ENCODE data around the gene DDX23.

DNA sequence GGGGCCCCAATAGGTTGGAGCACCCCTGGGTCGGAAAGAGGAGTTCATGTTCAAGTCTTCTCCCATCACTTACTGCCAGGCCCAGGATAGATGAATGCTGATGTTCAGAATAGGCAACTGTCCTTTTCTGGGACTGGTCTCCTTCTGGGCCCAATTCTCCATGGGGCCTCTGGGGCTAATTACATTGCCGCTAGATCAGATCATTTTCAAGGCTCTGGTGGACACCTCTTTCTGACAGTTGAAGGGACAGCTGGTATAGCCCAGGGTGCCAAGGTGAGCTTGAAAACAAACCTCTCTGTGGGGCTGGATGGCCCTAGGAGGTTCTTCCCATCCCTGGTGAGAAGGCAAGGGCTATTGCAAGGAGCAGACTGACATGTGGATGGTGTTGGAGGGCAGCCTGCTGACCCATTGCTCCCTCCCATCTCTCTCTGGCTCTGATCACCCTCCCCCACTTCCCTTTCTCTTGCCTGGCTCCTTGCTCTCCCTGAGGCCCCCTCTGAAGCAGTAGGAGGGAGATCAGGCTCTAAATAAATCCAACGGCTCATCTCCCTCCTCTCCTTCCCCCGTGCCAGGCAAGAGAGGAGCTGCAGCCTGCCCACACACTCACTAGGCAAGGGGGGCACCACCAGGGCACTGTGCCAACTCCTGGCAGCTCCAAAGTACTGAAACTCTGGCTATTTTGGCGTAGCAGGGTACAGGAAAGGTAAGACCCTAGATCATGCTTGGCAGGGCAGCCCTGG is 31.8 kb downstream of the DDX23 start:
- TF ChIP-seq, protein P1, sequence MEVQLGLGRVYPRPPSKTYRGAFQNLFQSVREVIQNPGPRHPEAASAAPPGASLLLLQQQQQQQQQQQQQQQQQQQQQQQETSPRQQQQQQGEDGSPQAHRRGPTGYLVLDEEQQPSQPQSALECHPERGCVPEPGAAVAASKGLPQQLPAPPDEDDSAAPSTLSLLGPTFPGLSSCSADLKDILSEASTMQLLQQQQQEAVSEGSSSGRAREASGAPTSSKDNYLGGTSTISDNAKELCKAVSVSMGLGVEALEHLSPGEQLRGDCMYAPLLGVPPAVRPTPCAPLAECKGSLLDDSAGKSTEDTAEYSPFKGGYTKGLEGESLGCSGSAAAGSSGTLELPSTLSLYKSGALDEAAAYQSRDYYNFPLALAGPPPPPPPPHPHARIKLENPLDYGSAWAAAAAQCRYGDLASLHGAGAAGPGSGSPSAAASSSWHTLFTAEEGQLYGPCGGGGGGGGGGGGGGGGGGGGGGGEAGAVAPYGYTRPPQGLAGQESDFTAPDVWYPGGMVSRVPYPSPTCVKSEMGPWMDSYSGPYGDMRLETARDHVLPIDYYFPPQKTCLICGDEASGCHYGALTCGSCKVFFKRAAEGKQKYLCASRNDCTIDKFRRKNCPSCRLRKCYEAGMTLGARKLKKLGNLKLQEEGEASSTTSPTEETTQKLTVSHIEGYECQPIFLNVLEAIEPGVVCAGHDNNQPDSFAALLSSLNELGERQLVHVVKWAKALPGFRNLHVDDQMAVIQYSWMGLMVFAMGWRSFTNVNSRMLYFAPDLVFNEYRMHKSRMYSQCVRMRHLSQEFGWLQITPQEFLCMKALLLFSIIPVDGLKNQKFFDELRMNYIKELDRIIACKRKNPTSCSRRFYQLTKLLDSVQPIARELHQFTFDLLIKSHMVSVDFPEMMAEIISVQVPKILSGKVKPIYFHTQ (CRISPR knock-in tag; IDR thresholded peaks at IDR 0.05): no peak
- no peak for TF ChIP-seq JUN (CRISPR knock-in tag; IDR thresholded peaks at IDR 0.05)
- TF ChIP-seq, protein P2, sequence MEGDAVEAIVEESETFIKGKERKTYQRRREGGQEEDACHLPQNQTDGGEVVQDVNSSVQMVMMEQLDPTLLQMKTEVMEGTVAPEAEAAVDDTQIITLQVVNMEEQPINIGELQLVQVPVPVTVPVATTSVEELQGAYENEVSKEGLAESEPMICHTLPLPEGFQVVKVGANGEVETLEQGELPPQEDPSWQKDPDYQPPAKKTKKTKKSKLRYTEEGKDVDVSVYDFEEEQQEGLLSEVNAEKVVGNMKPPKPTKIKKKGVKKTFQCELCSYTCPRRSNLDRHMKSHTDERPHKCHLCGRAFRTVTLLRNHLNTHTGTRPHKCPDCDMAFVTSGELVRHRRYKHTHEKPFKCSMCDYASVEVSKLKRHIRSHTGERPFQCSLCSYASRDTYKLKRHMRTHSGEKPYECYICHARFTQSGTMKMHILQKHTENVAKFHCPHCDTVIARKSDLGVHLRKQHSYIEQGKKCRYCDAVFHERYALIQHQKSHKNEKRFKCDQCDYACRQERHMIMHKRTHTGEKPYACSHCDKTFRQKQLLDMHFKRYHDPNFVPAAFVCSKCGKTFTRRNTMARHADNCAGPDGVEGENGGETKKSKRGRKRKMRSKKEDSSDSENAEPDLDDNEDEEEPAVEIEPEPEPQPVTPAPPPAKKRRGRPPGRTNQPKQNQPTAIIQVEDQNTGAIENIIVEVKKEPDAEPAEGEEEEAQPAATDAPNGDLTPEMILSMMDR (IDR thresholded peaks at IDR 0.05): no peak
- TF ChIP-seq, protein P3, sequence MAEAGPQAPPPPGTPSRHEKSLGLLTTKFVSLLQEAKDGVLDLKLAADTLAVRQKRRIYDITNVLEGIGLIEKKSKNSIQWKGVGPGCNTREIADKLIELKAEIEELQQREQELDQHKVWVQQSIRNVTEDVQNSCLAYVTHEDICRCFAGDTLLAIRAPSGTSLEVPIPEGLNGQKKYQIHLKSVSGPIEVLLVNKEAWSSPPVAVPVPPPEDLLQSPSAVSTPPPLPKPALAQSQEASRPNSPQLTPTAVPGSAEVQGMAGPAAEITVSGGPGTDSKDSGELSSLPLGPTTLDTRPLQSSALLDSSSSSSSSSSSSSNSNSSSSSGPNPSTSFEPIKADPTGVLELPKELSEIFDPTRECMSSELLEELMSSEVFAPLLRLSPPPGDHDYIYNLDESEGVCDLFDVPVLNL (CRISPR knock-in tag; IDR thresholded peaks at IDR 0.05; ENCODE audit: borderline replicate concordance, low read depth): no peak
- TF ChIP-seq TP53 (CRISPR knock-in tag; IDR thresholded peaks at IDR 0.05): no peak
- TF ChIP-seq NFYB (CRISPR knock-in tag; conservative IDR thresholded peaks at IDR 0.05; ENCODE audit: low read depth): no peak

All from WTC11 (cell line).